GM18858 (cell line): ENCODE data around the gene INPP4B.
"Not testable (repeated sequence)": the region's sequence is repeated elsewhere in the genome, so short reads cannot be mapped to it uniquely, and the experiment has no call there.

Experiments used
- ATAC-seq: cut with Tn5 transposase; IDR thresholded peaks from one replicate; pipeline ENCODE4 v1.9.1; 2021; ENCODE audit not compliant: unreplicated experiment

INPP4B gene

GRCh38 chr4:142112451-142112850 lies 733.6 kb downstream of the INPP4B start:
- ATAC-seq, result no peak

DNA sequence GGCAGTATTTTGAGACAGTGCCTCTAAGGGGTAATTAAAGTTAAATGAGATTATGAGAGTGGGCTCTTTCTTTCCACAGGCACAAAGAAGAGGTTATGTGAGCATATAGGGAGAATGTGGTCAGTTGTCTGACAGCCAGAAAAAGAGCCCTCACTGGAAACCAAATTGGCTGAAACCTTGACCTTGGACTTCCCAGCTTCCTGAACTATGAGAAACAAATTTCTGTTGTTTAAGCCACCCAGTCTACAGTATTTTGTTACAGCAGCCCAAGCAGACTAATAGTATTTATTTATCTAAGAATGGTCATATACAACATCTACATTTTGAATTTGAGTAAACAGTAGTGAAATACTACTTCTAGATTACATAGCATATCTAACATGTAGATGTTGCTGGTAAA lies 736.0 kb downstream of the INPP4B start:
- no peak for ATAC-seq

GRCh38 chr4:142104041-142104440 lies 742.1 kb downstream of the INPP4B start:
- ATAC-seq, result no peak

DNA sequence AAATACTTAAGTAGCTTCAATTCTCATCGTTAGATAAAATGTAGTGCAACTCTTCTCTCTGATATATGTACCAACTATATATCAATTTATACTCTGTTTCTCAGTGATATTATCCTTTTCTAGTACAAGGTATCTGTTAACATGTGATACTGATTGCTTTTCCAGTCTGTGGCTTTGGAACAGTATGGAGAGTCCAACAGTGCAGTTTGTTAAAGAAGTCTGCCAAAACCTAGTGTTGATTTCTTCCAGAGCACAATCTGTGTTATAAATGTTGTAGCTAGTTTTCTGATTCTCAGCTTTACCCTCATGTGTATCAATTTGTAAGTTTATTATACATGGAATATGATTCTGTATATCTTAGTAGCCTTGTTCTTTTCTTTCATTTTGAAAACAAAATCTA lies 744.7 kb downstream of the INPP4B start:
- ATAC-seq, result no peak

- ATAC-seq, result no peak
These were observed 745.2 kb downstream of the INPP4B start for GRCh38 chr4:142100941-142101340.

DNA sequence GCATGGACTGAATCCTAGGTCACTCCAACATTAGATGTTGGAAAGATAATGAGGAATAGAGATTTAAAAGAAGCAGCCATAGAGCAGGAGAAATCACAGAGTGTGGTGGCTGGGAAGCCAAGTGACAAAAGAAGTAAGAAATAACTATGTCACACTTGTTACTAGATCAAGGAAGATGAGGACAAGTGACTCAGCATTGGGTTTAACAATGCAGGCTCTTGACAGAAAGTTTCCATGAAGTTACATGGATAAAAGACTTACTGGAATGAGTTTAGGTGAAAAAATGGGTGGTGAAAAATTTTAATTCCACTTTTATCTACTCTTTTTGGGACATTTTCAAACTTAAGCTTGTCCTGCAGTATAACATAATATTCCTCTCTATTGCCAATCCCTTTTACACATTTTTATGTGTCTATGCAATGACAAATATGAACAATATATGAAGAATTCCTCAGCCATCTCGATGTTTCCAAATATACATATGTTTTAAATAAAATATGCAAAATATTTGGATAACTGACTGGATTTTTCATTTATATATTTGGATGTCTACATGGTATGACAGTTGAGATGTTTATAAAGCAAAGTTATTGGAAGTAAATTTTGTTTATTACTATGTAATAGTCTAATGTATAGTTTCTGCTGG lies 747.1 kb downstream of the INPP4B start:
- no peak for ATAC-seq

DNA sequence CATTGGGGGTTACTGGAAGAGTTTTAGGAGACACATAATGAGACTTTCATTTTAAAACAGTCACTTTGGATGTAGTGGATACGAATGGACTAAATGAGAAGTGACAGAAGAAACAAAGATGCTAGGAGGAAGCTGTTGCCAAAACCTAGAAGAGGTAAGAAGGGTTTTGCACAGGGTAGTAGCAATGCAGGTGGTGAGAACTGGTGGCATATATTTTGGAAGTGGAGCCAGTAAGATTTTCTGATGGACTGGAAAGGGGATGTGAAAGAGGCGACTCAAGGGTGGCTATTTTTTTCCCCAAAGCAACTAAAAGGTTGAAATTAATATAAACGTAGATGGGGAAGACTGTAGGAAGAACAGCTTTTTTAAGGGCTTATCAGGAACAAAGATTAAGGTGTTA lies 747.7 kb downstream of the INPP4B start:
- ATAC-seq, result no peak

- ATAC-seq, result no peak
These were observed 749.1 kb downstream of the INPP4B start for GRCh38 chr4:142097015-142097414.

GRCh38 chr4:142095886-142096605 lies 750.1 kb downstream of the INPP4B start:
- ATAC-seq, result no peak

DNA sequence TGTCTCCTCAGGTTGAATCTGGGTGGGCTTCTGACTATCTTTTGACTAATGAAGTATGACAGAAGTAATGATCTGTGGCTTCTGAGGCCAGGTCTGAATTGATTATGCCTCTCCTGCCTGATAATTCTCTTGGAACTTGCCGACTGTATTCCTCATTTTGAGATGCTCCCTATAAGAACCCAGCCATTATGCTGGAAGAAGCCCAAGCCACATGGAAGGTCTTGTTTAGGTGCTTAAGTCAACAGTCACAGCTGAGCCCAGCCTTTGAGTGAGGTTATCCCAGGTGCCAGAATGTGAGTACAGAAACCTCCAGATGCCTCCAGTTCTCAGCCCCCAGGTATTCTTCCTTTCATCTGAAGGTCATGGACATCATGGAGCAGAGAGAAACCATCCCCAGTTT lies 753.2 kb downstream of the INPP4B start:
- ATAC-seq, result no peak

GRCh38 chr4:142091691-142092182 lies 754.4 kb downstream of the INPP4B start:
- ATAC-seq, result no peak

DNA sequence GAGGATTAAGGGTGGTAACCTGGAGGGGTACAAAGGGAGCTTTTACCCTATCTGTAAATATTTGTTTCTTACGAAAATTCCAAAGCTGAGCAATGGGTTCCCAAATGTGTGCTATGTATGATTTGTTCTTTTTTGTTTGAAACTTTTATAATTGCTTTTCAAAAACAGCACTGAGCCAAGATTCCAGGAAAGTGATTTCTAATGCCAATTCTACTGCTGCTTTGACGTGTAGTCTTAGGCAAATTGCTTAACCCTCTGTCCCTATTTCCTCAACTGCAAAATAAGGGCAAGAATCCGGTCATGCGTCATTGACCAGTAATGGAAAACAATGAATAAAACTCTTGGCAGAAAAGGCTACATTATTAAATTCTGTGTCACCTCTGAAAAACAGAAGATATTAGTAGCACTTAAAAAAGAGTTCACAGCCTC lies 755.0 kb downstream of the INPP4B start:
- ATAC-seq, result no peak

DNA sequence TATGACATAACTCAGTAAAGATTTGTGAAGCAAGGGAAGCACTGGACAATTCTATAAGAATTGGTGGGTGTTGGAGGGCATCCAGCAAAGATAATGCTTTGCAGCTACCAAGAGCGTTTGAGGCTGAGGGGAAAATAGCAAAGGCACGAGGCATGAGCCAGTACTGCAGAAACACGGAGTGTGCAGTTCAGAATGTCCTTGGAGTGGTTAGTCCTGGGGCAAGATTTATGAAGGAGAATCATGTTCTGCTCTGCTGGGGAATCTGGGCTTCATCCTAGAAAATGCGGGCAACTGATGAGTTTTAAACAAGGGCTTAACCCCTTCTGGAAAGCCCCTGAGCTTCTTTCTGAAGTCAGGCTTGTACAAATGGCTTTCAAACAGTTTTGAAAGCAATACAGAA lies 757.2 kb downstream of the INPP4B start:
- no peak for ATAC-seq

- ATAC-seq, result no peak
These were observed 760.4 kb downstream of the INPP4B start for GRCh38 chr4:142085513-142086292.

- ATAC-seq, result no peak
These were observed 762.8 kb downstream of the INPP4B start for GRCh38 chr4:142083264-142083663.

DNA sequence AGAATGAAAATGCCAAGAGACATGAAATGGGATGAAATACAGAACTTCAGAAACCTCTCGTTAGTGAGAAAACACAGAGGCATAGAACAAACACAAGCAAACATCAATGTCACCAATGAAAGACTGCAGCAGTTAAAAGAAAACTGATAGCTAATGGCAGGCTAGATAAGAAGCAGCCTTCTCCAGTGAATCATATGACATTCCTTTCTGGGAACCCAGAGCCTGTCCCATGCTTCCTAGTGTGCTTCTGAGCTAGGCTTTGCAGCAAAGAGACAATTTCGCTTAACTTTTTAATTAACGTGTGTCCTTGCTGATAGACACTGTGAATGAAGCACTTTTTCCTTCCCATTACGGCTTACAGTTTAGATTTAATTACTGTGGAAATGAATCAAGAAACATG lies 765.1 kb downstream of the INPP4B start:
- no peak for ATAC-seq

DNA sequence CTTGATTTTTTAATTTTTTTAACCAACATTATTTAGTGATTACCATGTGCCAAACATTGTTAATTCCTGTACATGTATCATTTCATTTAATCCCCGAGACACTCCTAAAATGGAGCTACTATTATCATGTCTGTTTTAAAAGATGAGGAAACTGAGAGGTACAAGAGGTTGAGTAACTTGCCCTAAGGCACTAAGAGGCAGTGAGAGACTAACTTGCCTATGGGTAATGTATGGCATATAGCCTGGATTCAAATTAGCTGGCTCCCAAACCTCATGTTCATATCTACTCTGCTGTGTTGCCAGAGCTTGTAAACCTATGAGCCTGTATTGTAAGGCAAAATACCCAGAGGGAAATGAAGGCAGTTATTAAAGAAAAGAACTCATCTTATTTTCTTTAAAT lies 766.1 kb downstream of the INPP4B start:
- ATAC-seq, result no peak

DNA sequence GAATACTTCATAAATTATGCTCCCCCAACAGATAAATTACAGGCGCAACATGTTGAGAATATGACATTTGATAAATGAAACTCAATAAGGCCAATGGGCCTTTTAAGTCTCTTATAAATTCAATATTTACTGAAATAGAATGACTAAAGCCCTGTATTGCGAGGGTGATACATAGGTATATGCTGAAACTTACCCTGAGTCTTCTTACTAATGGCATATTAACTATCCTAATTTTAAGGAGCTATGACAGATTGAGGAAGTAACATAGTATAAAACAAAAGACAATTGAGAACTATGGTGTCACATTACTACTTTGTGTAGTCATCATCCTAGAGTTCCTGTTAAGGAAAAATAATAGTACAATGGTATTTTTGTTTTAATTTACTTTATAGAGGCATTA lies 769.1 kb downstream of the INPP4B start:
- ATAC-seq, result no peak

DNA sequence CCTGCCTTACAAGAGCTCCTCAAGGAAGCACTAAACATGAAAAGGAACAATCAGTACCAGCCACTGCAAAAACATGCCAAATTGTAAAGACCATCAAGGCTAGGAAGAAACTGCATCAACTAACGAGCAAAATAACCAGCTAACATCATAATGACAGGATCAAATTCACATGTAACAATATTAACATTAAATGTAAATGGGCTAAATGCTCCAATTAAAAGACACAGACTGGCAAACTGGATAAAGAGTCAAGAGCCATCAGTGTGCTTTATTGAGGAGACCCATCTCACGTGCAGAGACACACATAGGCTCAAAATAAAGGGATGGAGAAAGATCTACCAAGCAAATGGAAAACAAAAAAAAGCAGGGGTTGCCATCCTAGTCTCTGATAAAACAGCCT lies 777.8 kb downstream of the INPP4B start:
- not testable (repeated sequence) for ATAC-seq

DNA sequence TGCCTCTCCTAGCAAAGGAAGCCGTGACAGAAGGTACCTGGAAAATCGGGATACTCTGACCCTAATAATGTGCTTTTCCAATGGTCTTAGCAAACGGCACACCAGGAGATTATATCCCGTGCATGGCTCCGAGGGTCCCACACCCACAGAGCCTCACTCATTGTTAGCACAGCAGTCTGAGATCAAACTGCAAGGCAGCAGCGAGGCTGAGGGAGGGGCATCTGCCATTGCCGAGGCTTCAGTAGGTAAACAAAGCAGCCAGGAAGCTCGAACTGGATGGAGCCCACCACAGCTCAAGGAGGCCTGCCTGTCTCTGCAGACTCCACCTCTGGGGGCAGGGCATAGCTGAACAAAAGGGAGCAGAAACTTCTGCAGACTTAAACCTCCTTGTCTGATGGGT lies 779.5 kb downstream of the INPP4B start:
- not testable (repeated sequence) for ATAC-seq

DNA sequence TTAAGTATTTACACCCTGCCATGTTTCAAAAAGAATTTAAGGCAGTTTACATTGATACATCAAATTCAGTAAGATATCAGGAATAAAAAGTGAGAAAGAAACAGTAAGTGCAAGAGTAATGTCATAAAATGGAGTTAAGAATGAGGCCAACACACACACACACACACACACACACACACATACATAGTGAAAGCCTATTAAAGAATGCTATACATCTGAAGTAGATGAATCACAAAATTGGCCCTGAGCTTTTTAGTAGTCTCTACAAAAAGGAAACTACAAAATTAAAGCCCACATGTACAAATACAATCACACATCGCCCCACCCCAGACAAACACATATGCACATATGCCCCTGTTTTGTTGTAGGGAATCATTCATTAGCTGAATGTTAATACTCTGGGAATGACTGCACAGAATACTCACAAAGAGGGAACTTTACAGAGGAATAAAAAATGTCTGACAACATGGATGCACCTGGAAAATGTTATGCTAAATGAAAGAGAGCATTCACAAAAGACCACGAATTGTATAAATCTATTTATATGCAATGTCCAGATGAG lies 780.9 kb downstream of the INPP4B start:
- ATAC-seq, result no peak

- ATAC-seq, result no peak
These were observed 781.9 kb downstream of the INPP4B start for GRCh38 chr4:142064181-142064580.
